IMR-90 (cell line): Measurements from ENCODE around the gene DHCR24. TPM values are rescaled to one million over a fixed set of nuclear protein-coding genes. Genes with fewer than 3 reads are reported as not detected.

Experiments used
- ATAC-seq: fragments of 200-7000 bp; cut with Tn5 transposase; 2 replicates; pipeline ENCODE4 v1.9.1; 2020; ENCODE audit warnings: low read depth, mild to moderate bottlenecking, moderate library complexity
- BruUV-seq: library from RNA; stranded (reverse); fragments of 400-500 nt; replicated peaks from 2 replicates; lab custom pipeline; 2021; lab: Mats Ljungman, UMichigan
- CTCF ChIA-PET: fragments of 300-600 bp; formaldehyde crosslinking; extraction: SDS; loops from one replicate; lab custom pipeline; 2021; ENCODE audit warnings: antibody characterized with exemption; lab: Yijun Ruan, JAX
- POLR2A ChIA-PET: fragments of 300-600 bp; sonication (Branson Sonifier 250); formaldehyde crosslinking; loops from one replicate; lab custom pipeline; 2022; ENCODE audit warnings: antibody characterized with exemption; ENCODE audit not compliant: unreplicated experiment; lab: Charles Lee
- DNase-seq: peaks from one replicate; pipeline ENCODE4 v3.0.0; 2013
- H2AFZ ChIP-seq: replicated peaks from 2 replicates; pipeline ENCODE3; 2013; ENCODE audit warnings: low read length, mild to moderate bottlenecking; ENCODE audit not compliant: poor library complexity
- H2AK5ac ChIP-seq: 2 replicates; pipeline ENCODE4 v1.6.1; 2013; ENCODE audit warnings: low read depth, low read length, inconsistent platforms
- H2AK9ac ChIP-seq: replicated peaks from 2 replicates; pipeline ENCODE3; 2013; ENCODE audit warnings: mild to moderate bottlenecking, low read depth, low read length, moderate library complexity; ENCODE audit not compliant: poor library complexity
- H2BK120ac ChIP-seq: 2 replicates; pipeline ENCODE4 v1.6.1; 2013; ENCODE audit warnings: low read depth, low read length, inconsistent platforms
- H2BK15ac ChIP-seq: 3 replicates; pipeline ENCODE4 v1.6.1; 2013; ENCODE audit warnings: low read depth, low read length, inconsistent platforms
- H2BK20ac ChIP-seq: 2 replicates; pipeline ENCODE4 v1.6.1; 2013; ENCODE audit warnings: low read depth, mild to moderate bottlenecking, inconsistent platforms, low read length, moderate library complexity
- H2BK5ac ChIP-seq: 2 replicates; pipeline ENCODE4 v1.6.1; 2013; ENCODE audit warnings: mild to moderate bottlenecking, low read depth, low read length, inconsistent platforms; ENCODE audit not compliant: poor library complexity, severe bottlenecking
- H3K14ac ChIP-seq: replicated peaks from 2 replicates; pipeline ENCODE4 v1.6.1; 2013; ENCODE audit warnings: low read depth, low read length, inconsistent platforms
- H3K18ac ChIP-seq: 2 replicates; pipeline ENCODE4 v1.6.1; 2013; ENCODE audit warnings: low read depth, low read length, control low read depth
- H3K23ac ChIP-seq: 2 replicates; pipeline ENCODE4 v1.6.1; 2013; ENCODE audit warnings: low read depth, low read length, inconsistent platforms
- H3K27ac ChIP-seq: 2 replicates; pipeline ENCODE4 v1.5.1; 2013; ENCODE audit warnings: mild to moderate bottlenecking, control low read depth, low read length; ENCODE audit not compliant: insufficient read depth
- H3K27me3 ChIP-seq: 2 replicates; pipeline ENCODE4 v1.6.1; 2013; ENCODE audit warnings: low read length; ENCODE audit not compliant: control insufficient read depth, insufficient read depth
- H3K36me3 ChIP-seq: 2 replicates; pipeline ENCODE4 v1.6.1; 2013; ENCODE audit warnings: low read length, mixed read lengths; ENCODE audit not compliant: control insufficient read depth, insufficient read depth
- H3K4ac ChIP-seq: 2 replicates; pipeline ENCODE4 v1.6.1; 2013; ENCODE audit warnings: low read depth, low read length, inconsistent platforms
- H3K4me1 ChIP-seq: 2 replicates; pipeline ENCODE4 v1.6.1; 2013; ENCODE audit warnings: low read length, mixed read lengths; ENCODE audit not compliant: control insufficient read depth, insufficient read depth
- H3K4me2 ChIP-seq: 2 replicates; pipeline ENCODE4 v1.6.1; 2013; ENCODE audit warnings: low read depth, mild to moderate bottlenecking, control low read depth, low read length, moderate library complexity
- H3K4me3 ChIP-seq: 2 replicates; pipeline ENCODE4 v1.5.1; 2013; ENCODE audit warnings: low read depth, mild to moderate bottlenecking, control low read depth, low read length, moderate library complexity; ENCODE audit not compliant: insufficient read depth
- H3K56ac ChIP-seq: 2 replicates; pipeline ENCODE4 v1.6.1; 2013; ENCODE audit warnings: low read length, inconsistent platforms; ENCODE audit not compliant: insufficient read depth; ENCODE audit errors: extremely low read depth
- H3K79me1 ChIP-seq, 2 experiments: 2 replicates each; pipeline ENCODE4 v1.6.1; 2013; ENCODE audit warnings: low read length in 2 of 2, inconsistent platforms in 1 of 2, low read depth in 1 of 2
- H3K9ac ChIP-seq: 2 replicates; pipeline ENCODE4 v1.6.1; 2013; ENCODE audit warnings: low read depth, low read length, control low read depth
- H3K9me1 ChIP-seq: 2 replicates; pipeline ENCODE4 v1.6.1; 2013; ENCODE audit warnings: low read length, inconsistent platforms; ENCODE audit not compliant: insufficient read depth
- H3K9me3 ChIP-seq: 2 replicates; pipeline ENCODE4 v1.6.1; 2013; ENCODE audit warnings: low read length; ENCODE audit not compliant: control insufficient read depth, insufficient read depth
- H4K20me1 ChIP-seq: 2 replicates; pipeline ENCODE4 v1.6.1; 2013; ENCODE audit warnings: low read length, inconsistent platforms; ENCODE audit not compliant: insufficient read depth
- H4K5ac ChIP-seq: 2 replicates; pipeline ENCODE4 v1.6.1; 2013; ENCODE audit warnings: mild to moderate bottlenecking, low read depth, low read length, control low read depth
- H4K8ac ChIP-seq, 2 experiments: 2 replicates each; pipeline ENCODE4 v1.6.1; 2013; ENCODE audit warnings: low read depth in 2 of 2, low read length in 2 of 2, control low read depth in 1 of 2, inconsistent platforms in 1 of 2
- H4K91ac ChIP-seq: 2 replicates; pipeline ENCODE4 v1.6.1; 2013; ENCODE audit warnings: low read depth, low read length, inconsistent platforms; ENCODE audit not compliant: insufficient read depth
- CTCF ChIP-seq: conservative IDR thresholded peaks from 2 replicates; pipeline ENCODE4 v1.5.1; 2012; ENCODE audit warnings: mild to moderate bottlenecking, low read depth, low read length, improper control_type of control experiment
- MXI1 ChIP-seq: IDR thresholded peaks from 2 replicates; pipeline ENCODE4 v1.6.1; 2012; ENCODE audit warnings: low read depth, mild to moderate bottlenecking, low read length, moderate library complexity, borderline replicate concordance
- WGBS, 2 experiments: methylation state at CpG; one replicate each; pipeline versions ENCODE4 v1.1.5 to v1.1.7; 2013; ENCODE audit warnings: missing lambda C conversion rate in 2 of 2; ENCODE audit not compliant: insufficient read length in 1 of 2; ENCODE audit errors: extremely low coverage in 2 of 2; 5-methylcytosine and 5-hydroxymethylcytosine counted together
- dilution Hi-C: fragments of 300-500 bp; cut with HindIII; formaldehyde crosslinking; loops from one replicate; pipeline ENCODE4 v1.14.3; 2018; ENCODE audit warnings: low sequenced_read_pairs; ENCODE audit not compliant: unreplicated experiment
- in situ Hi-C: fragments of 300-500 bp; cut with MboI; formaldehyde crosslinking; loops from 3 replicates; pipeline ENCODE4 v1.14.3; 2019; ENCODE audit warnings: low sequenced_read_pairs, inconsistent platforms, mixed read lengths
- intact Hi-C: fragments of 100-400 bp; cut with micrococcal nuclease; formaldehyde crosslinking; loops from 2 replicates; pipeline ENCODE4 v1.10.0; 2022
- polyA plus RNA-seq, 3 experiments: library from polyadenylated mRNA; depleted of rRNA; stranded (reverse); fragments of >200 nt; gene quantifications; 2 replicates each; pipeline ENCODE4 v1.2.3, GENCODE V29; 2012; ENCODE audit warnings: low replicate concordance in 1 of 3
- total RNA-seq: library from RNA; depleted of rRNA; stranded (reverse); fragments of >200 nt; gene quantifications from 2 replicates; pipeline ENCODE4 v1.2.3, GENCODE V29; 2012

Gene DHCR24
- total and polyA plus RNA-seq, 2 of the 4 experiments (the other 2 are of a cell fraction) = 130 to 194 TPM

DNA sequence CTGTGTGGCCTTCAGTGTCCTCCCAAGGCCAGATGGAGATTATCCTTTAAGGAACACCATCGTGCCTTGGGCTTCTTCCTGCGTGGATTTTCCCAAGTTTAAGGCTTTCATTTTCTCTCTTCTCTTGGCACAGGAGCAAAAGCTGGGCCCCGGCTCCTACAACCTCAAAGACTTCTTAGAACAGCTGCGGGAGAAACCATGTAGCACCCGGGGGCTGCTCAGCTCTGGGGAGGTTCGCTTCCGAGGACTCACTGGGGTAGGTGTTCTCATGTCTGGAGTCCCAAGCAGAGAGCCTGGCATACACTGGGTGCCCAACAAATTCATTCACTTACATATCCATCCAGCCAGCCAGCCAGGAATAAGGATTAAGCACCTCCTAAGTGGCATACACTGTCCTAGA lies 79.2 kb downstream of the DHCR24 start:
- no peaks in the 10 kb centered on the region for H3K36me3 ChIP-seq
- no peaks in the 10 kb centered on the region for H3K9me3 ChIP-seq
- H3K79me1 ChIP-seq = no peaks in the 10 kb centered on the region
- no peak overlapping the region for H2BK15ac ChIP-seq
- dilution Hi-C loops (no loop called here), intact Hi-C loops (no loop called here), in situ Hi-C loops (no loop called here)
- no peak for ATAC-seq
- H3K56ac ChIP-seq = no peak overlapping the region
- H2BK20ac ChIP-seq = no peak overlapping the region
- no peak overlapping the region for H3K4ac ChIP-seq
- no peak overlapping the region for H3K14ac ChIP-seq
- H2AFZ ChIP-seq = no peak overlapping the region
- H3K4me3 ChIP-seq = no peak overlapping the region
- WGBS, 2 experiments = 93% methylated on average over 2 of the region's 7 CpGs; no CpG with 5 or more reads in 1 of the 2 experiments
- no TSS peak for BruUV-seq
- H2AK9ac ChIP-seq = no peak overlapping the region
- H4K5ac ChIP-seq = no peak overlapping the region
- POLR2A ChIA-PET = no interaction called here
- no peak overlapping the region for H3K9ac ChIP-seq
- no peak overlapping the region for H2BK120ac ChIP-seq
- H3K23ac ChIP-seq = no peak overlapping the region
- no peak overlapping the region for H4K91ac ChIP-seq
- no peak overlapping the region for H3K4me2 ChIP-seq
- no peak overlapping the region for H3K27ac ChIP-seq
- H2AK5ac ChIP-seq = no peak overlapping the region
- H3K4me1 ChIP-seq = no peaks in the 10 kb centered on the region
- no peak overlapping the region for H4K8ac ChIP-seq
- CTCF ChIA-PET = no interaction called here
- H4K20me1 ChIP-seq = no peaks in the 10 kb centered on the region
- no peak for DNase-seq
- H3K9me1 ChIP-seq = 0 out of 2 replicates have a peak, but pooled peaks cover 4% of the 10 kb centered on the region
- no peak overlapping the region for H2BK5ac ChIP-seq
- TF ChIP-seq MXI1 = no peak
- no peak for TF ChIP-seq CTCF
- peaks cover 17% of the 10 kb centered on the region for H3K27me3 ChIP-seq
- H3K18ac ChIP-seq = no peak overlapping the region
